ENCODE results near the gene CEMIP.
A peak's percentile ranks its signal among the peaks of the same experiment; 100 is the strongest.

CEMIP gene

GRCh38 chr15:80989518-80990478 lies 210.6 kb downstream of the CEMIP start, which contains the start of gene MESD:
TSS of gene MESD (minus strand) at chr15:80989819. CDS start at chr15:80989791, 28 bp downstream.
- DNase-seq: peak; percentile 93

GRCh38 chr15:80990955-80991354 lies 211.8 kb downstream of the CEMIP start:
- DNase-seq: no peak

GRCh38 chr15:80991421-80991820 lies 212.3 kb downstream of the CEMIP start:
- peak; percentile 64 for DNase-seq

GRCh38 chr15:80992006-80992405 lies 212.8 kb downstream of the CEMIP start:
- no peak for DNase-seq

- no peak for DNase-seq
Measured at GRCh38 chr15:80992441-80992840, 213.3 kb downstream of the CEMIP start.

GRCh38 chr15:80996247-80996646 lies 217.1 kb downstream of the CEMIP start:
- DNase-seq: no peak

GRCh38 chr15:80997692-80998091 lies 218.5 kb downstream of the CEMIP start:
- no peak for DNase-seq

GRCh38 chr15:80998251-80998650 lies 219.1 kb downstream of the CEMIP start:
- DNase-seq: no peak

- peak; percentile 14 for DNase-seq
Measured at GRCh38 chr15:80999623-81000036, 220.5 kb downstream of the CEMIP start.

GRCh38 chr15:81000144-81000623 lies 221.0 kb downstream of the CEMIP start:
- DNase-seq: no peak

GRCh38 chr15:81000624-81001151 lies 221.5 kb downstream of the CEMIP start, which contains the start of gene TLNRD1:
TSS of gene TLNRD1 (plus strand) at chr15:81000923. CDS start at chr15:81002272, 1,349 bp downstream.
- peak; percentile 52 for DNase-seq
